Thoracic aorta (tissue), 2 donors: ENCODE measurements around the gene DNAJC4. TPM values are rescaled to one million over a fixed set of nuclear protein-coding genes. Genes with fewer than 3 reads are reported as not detected.
A peak's percentile ranks its signal among the peaks of the same experiment; 100 is the strongest.

Experiments used
- ATAC-seq: fragments of 150-250 bp; one replicate; pipeline ENCODE4 v1.8.0; 2017; ENCODE audit warnings: low read depth; ENCODE audit not compliant: insufficient number of reproducible peaks, low FRiP score
- DNase-seq: peaks from one replicate; pipeline ENCODE4 v3.0.0-alpha.2; 2020; ENCODE audit warnings: low spot score
- H3K27ac ChIP-seq, 2 donors: fragments of 200-600 bp; sonication (generic); 1 replicate in 1 of 2; 2 replicates in 1 of 2; pipeline ENCODE4 v1.5.1; 2016; ENCODE audit warnings: mild to moderate bottlenecking in 2 of 2, moderate library complexity in 2 of 2
- H3K27me3 ChIP-seq: fragments of 200-600 bp; sonication (generic); replicated peaks from 2 replicates; pipeline ENCODE4 v1.6.0; 2016; ENCODE audit warnings: mild to moderate bottlenecking; ENCODE audit not compliant: insufficient read depth
- H3K36me3 ChIP-seq: fragments of 200-600 bp; sonication (generic); one replicate; pipeline ENCODE4 v1.5.1; 2016
- H3K4me1 ChIP-seq, 2 donors: fragments of 200-600 bp; sonication (generic); 1 replicate in 1 of 2; 2 replicates in 1 of 2; pipeline versions ENCODE4 v1.5.1 to v1.6.0; 2016; ENCODE audit warnings: low read depth in 2 of 2, mild to moderate bottlenecking in 1 of 2; ENCODE audit not compliant: control insufficient read depth in 1 of 2
- H3K4me3 ChIP-seq: fragments of 200-600 bp; sonication (generic); 2 replicates; pipeline ENCODE4 v1.5.1; 2016; ENCODE audit warnings: mild to moderate bottlenecking
- H3K9me3 ChIP-seq: fragments of 200-600 bp; sonication (generic); 2 replicates; pipeline ENCODE4 v1.5.1; 2016
- CTCF ChIP-seq: fragments of 200-600 bp; sonication (generic); IDR thresholded peaks from one replicate; pipeline ENCODE4 v1.5.1; 2019; ENCODE audit warnings: antibody characterized with exemption
- total RNA-seq, 2 donors: library from RNA; depleted of rRNA; stranded (reverse); fragments of >200 nt; gene quantifications; one replicate each; pipeline versions ENCODE4 v1.1.0 to v1.2.3, GENCODE V29; 2016

The DNAJC4 gene
- total RNA-seq, 2 donors from 2014 or later: 13.5 to 53.2 TPM

- H3K36me3 ChIP-seq: no peaks in the 10 kb centered on the region
- ATAC-seq (no peak), DNase-seq (no peak)
- no peaks in the 10 kb centered on the region for H3K9me3 ChIP-seq
- no peaks in the 10 kb centered on the region for H3K27me3 ChIP-seq
- peak overlapping the region; percentile 85 for H3K4me3 ChIP-seq
- peaks cover 26 to 74% of the 10 kb centered on the region in 2 donors for H3K4me1 ChIP-seq
- peak overlapping the region; percentile 88 to 90 for H3K27ac ChIP-seq
- no peak for TF ChIP-seq CTCF
Observed at GRCh38 chr11:64229744-64230170, 591 bp upstream of the DNAJC4 start.

- Histone ChIP-seq H3K9me3 (no peaks in the 10 kb centered on the region), H3K4me1 (peaks cover 35 to 75% of the 10 kb centered on the region in 2 donors), H3K4me3 (peak overlapping the region; percentile 85), H3K27ac (peak overlapping the region; percentile 88 to 90), H3K36me3 (no peaks in the 10 kb centered on the region), H3K27me3 (no peaks in the 10 kb centered on the region)
- TF ChIP-seq CTCF: no peak
- no peak for ATAC-seq
- DNase-seq: no peak
Observed at GRCh38 chr11:64230985-64231365, 627 bp downstream of the DNAJC4 start.

- H3K27me3 ChIP-seq: no peaks in the 10 kb centered on the region
- no peaks in the 10 kb centered on the region for H3K9me3 ChIP-seq
- DNase-seq (no peak), ATAC-seq (no peak)
- peaks cover 35 to 76% of the 10 kb centered on the region in 2 donors for H3K4me1 ChIP-seq
- no peak for TF ChIP-seq CTCF
- no peak overlapping the region for H3K27ac ChIP-seq
- no peak overlapping the region for H3K4me3 ChIP-seq
- H3K36me3 ChIP-seq: no peaks in the 10 kb centered on the region
Observed at GRCh38 chr11:64231546-64231945, 1.2 kb downstream of the DNAJC4 start.

- no peak for ATAC-seq
- Histone ChIP-seq H3K36me3 (peaks cover 2% of the 10 kb centered on the region), H3K27me3 (no peaks in the 10 kb centered on the region), H3K27ac (no peak overlapping the region), H3K9me3 (no peaks in the 10 kb centered on the region), H3K4me1 (peaks cover 31 to 68% of the 10 kb centered on the region in 2 donors), H3K4me3 (no peak overlapping the region)
- no peak for DNase-seq
- TF ChIP-seq CTCF: no peak
Observed at GRCh38 chr11:64232182-64232966, 2.0 kb downstream of the DNAJC4 start.

- H3K4me1 ChIP-seq: peaks cover 31 to 62% of the 10 kb centered on the region in 2 donors
- H3K4me3 ChIP-seq: no peak overlapping the region
Observed at GRCh38 chr11:64232967-64233315, 2.6 kb downstream of the DNAJC4 start.

More at GRCh38 chr11:64232967-64233315, 2.6 kb downstream of the DNAJC4 start:
- DNase-seq (no peak), ATAC-seq (no peak)
- no peaks in the 10 kb centered on the region for H3K27me3 ChIP-seq
- no peak for TF ChIP-seq CTCF
- H3K36me3 ChIP-seq: peaks cover 8% of the 10 kb centered on the region
- no peaks in the 10 kb centered on the region for H3K9me3 ChIP-seq
- H3K27ac ChIP-seq: no peak overlapping the region
